HepG2 (cell line): Measurements from ENCODE around the gene AKIRIN1. TPM values are rescaled to one million over a fixed set of nuclear protein-coding genes. Genes with fewer than 3 reads are reported as not detected.

Experiments
- ARID5B ChIP-seq: IDR thresholded peaks from 2 replicates; pipeline ENCODE4 v1.4.0; 2020; ENCODE audit warnings: mild to moderate bottlenecking, missing genetic modification reagents
- CEBPG ChIP-seq: IDR thresholded peaks from 2 replicates; pipeline ENCODE4 v1.6.1; 2016
- HOXA3 ChIP-seq: sonication (generic); formaldehyde crosslinking; IDR thresholded peaks from 2 replicates; pipeline ENCODE4 v1.5.0; 2020; ENCODE audit warnings: missing genetic modification reagents
- PITX1 ChIP-seq: sonication (generic); formaldehyde crosslinking; IDR thresholded peaks from 2 replicates; pipeline ENCODE4 v1.5.1; 2020; ENCODE audit warnings: mild to moderate bottlenecking, missing genetic modification reagents
- RFXANK ChIP-seq: IDR thresholded peaks from 2 replicates; pipeline ENCODE4 v1.6.1; 2016
- SAP130 ChIP-seq: IDR thresholded peaks from 2 replicates; pipeline ENCODE4 v1.6.1; 2016; ENCODE audit warnings: low read depth
- ZNF10 ChIP-seq: sonication (generic); formaldehyde crosslinking; IDR thresholded peaks from 2 replicates; pipeline ENCODE4 v1.4.0; 2020; ENCODE audit warnings: mild to moderate bottlenecking, low read depth, missing genetic modification reagents, borderline replicate concordance
- ZNF431 ChIP-seq: sonication (generic); formaldehyde crosslinking; IDR thresholded peaks from 2 replicates; pipeline ENCODE4 v1.9.0; 2022; ENCODE audit warnings: missing genetic modification reagents, low read depth, mild to moderate bottlenecking, borderline replicate concordance
- ZNF687 ChIP-seq: sonication (generic); formaldehyde crosslinking; IDR thresholded peaks from 2 replicates; pipeline ENCODE4 v1.5.1; 2020; ENCODE audit warnings: mild to moderate bottlenecking, missing genetic modification reagents, moderate library complexity
- polyA plus RNA-seq, 8 experiments: library from polyadenylated mRNA; depleted of rRNA in 3 of 8; stranded (reverse) in 7 of 8; unstranded in 1 of 8; fragments of >200 nt; fragmentation: Illumina TruSeq in 4 of 8; extraction: Trizol in 4 of 8; gene quantifications; 2 replicates each; pipeline versions ENCODE4 v1.2.1 to v1.2.3, GENCODE V29; 2011 to 2016; ENCODE audit warnings: low read depth in 4 of 8, missing spikeins in 1 of 8, mixed read lengths in 1 of 8; ENCODE audit not compliant: insufficient read depth in 1 of 8
- total RNA-seq, 5 experiments: library from RNA; depleted of rRNA; stranded (reverse); fragments of >200 nt; fragmentation: Illumina TruSeq; extraction: Trizol; gene quantifications; 2 replicates each; pipeline ENCODE4 v1.2.3, GENCODE V29; 2016; ENCODE audit warnings: low read depth in 1 of 5
- TF ChIP-seq, protein P1 (sequence below): sonication (generic); formaldehyde crosslinking; conservative IDR thresholded peaks from 2 replicates; pipeline ENCODE4 v1.4.0; 2020; ENCODE audit warnings: mild to moderate bottlenecking, missing genetic modification reagents, moderate library complexity

The AKIRIN1 gene
- total and polyA plus RNA-seq, 2 of the 13 experiments (the other 11 are each of a cell fraction or from before 2014, with no cell fraction given) = 123 to 157 TPM

DNA sequence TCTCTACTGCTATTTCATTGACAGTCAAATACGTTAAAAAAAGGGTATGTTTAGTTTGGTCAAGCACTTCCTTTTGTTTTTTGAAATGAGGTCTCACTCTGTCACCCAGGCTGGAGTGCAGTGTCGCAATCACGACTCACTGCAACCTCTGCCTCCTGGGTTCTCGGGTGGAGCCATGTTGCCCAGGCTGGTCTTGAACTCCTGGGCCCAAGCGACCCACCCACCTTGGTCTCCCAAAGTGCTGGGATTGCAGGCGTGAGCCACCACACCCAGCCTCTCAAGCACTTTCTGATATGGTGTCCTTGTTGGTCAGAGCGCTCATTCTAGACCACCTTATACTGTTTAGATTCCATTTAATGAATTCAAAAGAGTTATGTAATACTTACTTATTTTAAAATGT is 28.5 kb upstream of the AKIRIN1 start (continued):
- no peak for TF ChIP-seq ZNF431 (CRISPR knock-in tag)
- TF ChIP-seq RFXANK (CRISPR knock-in tag) = no peak
- TF ChIP-seq, protein P1, sequence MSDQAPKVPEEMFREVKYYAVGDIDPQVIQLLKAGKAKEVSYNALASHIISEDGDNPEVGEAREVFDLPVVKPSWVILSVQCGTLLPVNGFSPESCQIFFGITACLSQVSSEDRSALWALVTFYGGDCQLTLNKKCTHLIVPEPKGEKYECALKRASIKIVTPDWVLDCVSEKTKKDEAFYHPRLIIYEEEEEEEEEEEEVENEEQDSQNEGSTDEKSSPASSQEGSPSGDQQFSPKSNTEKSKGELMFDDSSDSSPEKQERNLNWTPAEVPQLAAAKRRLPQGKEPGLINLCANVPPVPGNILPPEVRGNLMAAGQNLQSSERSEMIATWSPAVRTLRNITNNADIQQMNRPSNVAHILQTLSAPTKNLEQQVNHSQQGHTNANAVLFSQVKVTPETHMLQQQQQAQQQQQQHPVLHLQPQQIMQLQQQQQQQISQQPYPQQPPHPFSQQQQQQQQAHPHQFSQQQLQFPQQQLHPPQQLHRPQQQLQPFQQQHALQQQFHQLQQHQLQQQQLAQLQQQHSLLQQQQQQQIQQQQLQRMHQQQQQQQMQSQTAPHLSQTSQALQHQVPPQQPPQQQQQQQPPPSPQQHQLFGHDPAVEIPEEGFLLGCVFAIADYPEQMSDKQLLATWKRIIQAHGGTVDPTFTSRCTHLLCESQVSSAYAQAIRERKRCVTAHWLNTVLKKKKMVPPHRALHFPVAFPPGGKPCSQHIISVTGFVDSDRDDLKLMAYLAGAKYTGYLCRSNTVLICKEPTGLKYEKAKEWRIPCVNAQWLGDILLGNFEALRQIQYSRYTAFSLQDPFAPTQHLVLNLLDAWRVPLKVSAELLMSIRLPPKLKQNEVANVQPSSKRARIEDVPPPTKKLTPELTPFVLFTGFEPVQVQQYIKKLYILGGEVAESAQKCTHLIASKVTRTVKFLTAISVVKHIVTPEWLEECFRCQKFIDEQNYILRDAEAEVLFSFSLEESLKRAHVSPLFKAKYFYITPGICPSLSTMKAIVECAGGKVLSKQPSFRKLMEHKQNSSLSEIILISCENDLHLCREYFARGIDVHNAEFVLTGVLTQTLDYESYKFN (CRISPR knock-in tag) = peak; percentile 54
- TF ChIP-seq PITX1 = no peak
- peak; percentile 25; the same call in 1 of the 2 replicates for TF ChIP-seq SAP130
- peak; percentile 30; the same call in 1 of the 2 replicates for TF ChIP-seq ARID5B
- peak; percentile 47; the same call in 1 of the 2 replicates for TF ChIP-seq HOXA3 (CRISPR knock-in tag)
- TF ChIP-seq ZNF687 = peak; percentile 76
- TF ChIP-seq CEBPG (CRISPR knock-in tag) = peak; percentile 95
- TF ChIP-seq ZNF10 (CRISPR knock-in tag) = no peak
